Measurements from ENCODE around the gene ENOX1. TPM values are rescaled to one million over a fixed set of nuclear protein-coding genes. Genes with fewer than 3 reads are reported as not detected.

Gene ENOX1
- total RNA-seq, 1 experiment from 2014 or later = 1.5 TPM

DNA sequence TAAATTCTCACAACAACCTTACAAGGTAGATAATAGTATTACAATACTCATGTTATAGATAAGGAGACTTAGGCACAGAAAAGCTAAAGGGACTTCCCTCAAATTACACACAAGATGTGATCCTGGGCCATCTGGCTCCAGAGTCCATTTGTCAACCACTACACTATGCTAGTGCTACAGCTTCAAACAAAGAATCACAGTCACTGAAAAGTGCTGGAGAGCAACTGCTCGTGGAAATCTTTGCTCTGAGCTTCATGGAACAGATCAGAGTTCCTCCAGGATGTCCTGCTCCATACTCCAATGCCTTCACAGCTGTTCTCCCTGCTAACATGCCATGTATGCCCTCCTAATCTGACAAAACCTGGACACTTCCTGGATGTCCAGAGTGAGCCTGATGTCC lies 271.2 kb downstream of the ENOX1 start:
- H3K9me3 Mint-ChIP-seq (ENCODE audit: low read depth, unreplicated experiment) = no peaks in the 10 kb centered on the region
- intact Hi-C loops (cut with micrococcal nuclease; ENCODE audit: unreplicated experiment) = no loop called here
- CTCF ChIA-PET = no interaction called here
- H3K36me3 Mint-ChIP-seq (ENCODE audit: insufficient read depth, unreplicated experiment) = no peaks in the 10 kb centered on the region
- H3K4me1 Mint-ChIP-seq (ENCODE audit: low read depth, unreplicated experiment) = no peaks in the 10 kb centered on the region
- DNase-seq = no peak
- TF ChIP-seq, protein P1, sequence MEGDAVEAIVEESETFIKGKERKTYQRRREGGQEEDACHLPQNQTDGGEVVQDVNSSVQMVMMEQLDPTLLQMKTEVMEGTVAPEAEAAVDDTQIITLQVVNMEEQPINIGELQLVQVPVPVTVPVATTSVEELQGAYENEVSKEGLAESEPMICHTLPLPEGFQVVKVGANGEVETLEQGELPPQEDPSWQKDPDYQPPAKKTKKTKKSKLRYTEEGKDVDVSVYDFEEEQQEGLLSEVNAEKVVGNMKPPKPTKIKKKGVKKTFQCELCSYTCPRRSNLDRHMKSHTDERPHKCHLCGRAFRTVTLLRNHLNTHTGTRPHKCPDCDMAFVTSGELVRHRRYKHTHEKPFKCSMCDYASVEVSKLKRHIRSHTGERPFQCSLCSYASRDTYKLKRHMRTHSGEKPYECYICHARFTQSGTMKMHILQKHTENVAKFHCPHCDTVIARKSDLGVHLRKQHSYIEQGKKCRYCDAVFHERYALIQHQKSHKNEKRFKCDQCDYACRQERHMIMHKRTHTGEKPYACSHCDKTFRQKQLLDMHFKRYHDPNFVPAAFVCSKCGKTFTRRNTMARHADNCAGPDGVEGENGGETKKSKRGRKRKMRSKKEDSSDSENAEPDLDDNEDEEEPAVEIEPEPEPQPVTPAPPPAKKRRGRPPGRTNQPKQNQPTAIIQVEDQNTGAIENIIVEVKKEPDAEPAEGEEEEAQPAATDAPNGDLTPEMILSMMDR (IDR thresholded peaks at IDR 0.05; ENCODE audit: unreplicated experiment) = no peak
- H3K4me3 Mint-ChIP-seq (ENCODE audit: low read depth, unreplicated experiment) = no peak overlapping the region
- BruUV-seq (replicated peaks) = no TSS peak
- no peak overlapping the region for H3K27ac Mint-ChIP-seq (ENCODE audit: unreplicated experiment)
- H3K27me3 Mint-ChIP-seq (ENCODE audit: unreplicated experiment) = no peaks in the 10 kb centered on the region

DNA sequence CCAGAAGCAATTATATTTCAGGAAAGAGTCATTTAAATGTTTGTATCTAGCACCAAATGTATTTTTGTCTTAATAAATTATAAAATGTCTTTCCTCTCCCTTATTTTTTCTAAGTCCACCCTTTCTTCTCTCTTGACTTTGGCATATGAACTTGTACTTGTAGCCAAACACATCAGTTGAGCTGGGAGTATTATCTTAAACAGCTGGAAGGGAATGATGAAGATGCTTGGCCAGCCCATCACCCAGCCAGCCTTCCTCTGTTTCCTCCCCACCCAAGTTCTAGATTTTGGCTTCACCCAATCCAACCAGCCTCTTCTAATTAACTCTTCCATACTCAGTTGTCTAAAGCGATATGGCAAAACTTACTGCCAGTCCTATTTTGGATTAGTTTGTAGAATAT lies 272.5 kb downstream of the ENOX1 start:
- TF ChIP-seq, protein P1 (IDR thresholded peaks at IDR 0.05; ENCODE audit: unreplicated experiment) = no peak
- H3K27ac Mint-ChIP-seq (ENCODE audit: unreplicated experiment) = no peak overlapping the region
- no peaks in the 10 kb centered on the region for H3K9me3 Mint-ChIP-seq (ENCODE audit: low read depth, unreplicated experiment)
- H3K4me3 Mint-ChIP-seq (ENCODE audit: low read depth, unreplicated experiment) = no peak overlapping the region
- BruUV-seq (replicated peaks) = no TSS peak
- no peaks in the 10 kb centered on the region for H3K36me3 Mint-ChIP-seq (ENCODE audit: insufficient read depth, unreplicated experiment)
- no peaks in the 10 kb centered on the region for H3K4me1 Mint-ChIP-seq (ENCODE audit: low read depth, unreplicated experiment)
- CTCF ChIA-PET = no interaction called here
- intact Hi-C loops (cut with micrococcal nuclease; ENCODE audit: unreplicated experiment) = no loop called here
- no peaks in the 10 kb centered on the region for H3K27me3 Mint-ChIP-seq (ENCODE audit: unreplicated experiment)
- no peak for DNase-seq

DNA sequence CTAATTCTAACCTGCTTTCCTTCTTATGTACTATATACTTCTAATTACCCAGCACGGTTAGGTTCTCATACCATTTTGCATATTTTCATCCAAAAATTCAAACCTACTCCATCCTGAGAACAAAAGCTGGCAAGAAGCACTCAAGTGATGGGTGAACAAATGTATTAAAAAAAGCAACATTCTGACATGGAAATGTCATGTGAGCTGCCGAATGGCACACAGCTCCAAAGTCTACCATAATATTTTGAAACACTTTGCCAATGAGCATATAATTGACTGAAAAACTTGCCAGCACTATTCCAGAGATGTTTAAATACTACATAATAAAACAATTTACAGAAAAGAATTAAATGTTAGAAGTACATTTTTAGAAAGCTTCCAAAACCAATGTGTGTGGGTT lies 274.6 kb downstream of the ENOX1 start:
- TF ChIP-seq, protein P1 (IDR thresholded peaks at IDR 0.05; ENCODE audit: unreplicated experiment) = no peak
- intact Hi-C loops (cut with micrococcal nuclease; ENCODE audit: unreplicated experiment) = no loop called here
- DNase-seq = no peak
- no TSS peak for BruUV-seq (replicated peaks)
- no peaks in the 10 kb centered on the region for H3K36me3 Mint-ChIP-seq (ENCODE audit: insufficient read depth, unreplicated experiment)
- no peaks in the 10 kb centered on the region for H3K9me3 Mint-ChIP-seq (ENCODE audit: low read depth, unreplicated experiment)
- H3K27ac Mint-ChIP-seq (ENCODE audit: unreplicated experiment) = no peak overlapping the region
- no peaks in the 10 kb centered on the region for H3K4me1 Mint-ChIP-seq (ENCODE audit: low read depth, unreplicated experiment)
- H3K4me3 Mint-ChIP-seq (ENCODE audit: low read depth, unreplicated experiment) = no peak overlapping the region
- CTCF ChIA-PET = no interaction called here
- no peaks in the 10 kb centered on the region for H3K27me3 Mint-ChIP-seq (ENCODE audit: unreplicated experiment)

DNA sequence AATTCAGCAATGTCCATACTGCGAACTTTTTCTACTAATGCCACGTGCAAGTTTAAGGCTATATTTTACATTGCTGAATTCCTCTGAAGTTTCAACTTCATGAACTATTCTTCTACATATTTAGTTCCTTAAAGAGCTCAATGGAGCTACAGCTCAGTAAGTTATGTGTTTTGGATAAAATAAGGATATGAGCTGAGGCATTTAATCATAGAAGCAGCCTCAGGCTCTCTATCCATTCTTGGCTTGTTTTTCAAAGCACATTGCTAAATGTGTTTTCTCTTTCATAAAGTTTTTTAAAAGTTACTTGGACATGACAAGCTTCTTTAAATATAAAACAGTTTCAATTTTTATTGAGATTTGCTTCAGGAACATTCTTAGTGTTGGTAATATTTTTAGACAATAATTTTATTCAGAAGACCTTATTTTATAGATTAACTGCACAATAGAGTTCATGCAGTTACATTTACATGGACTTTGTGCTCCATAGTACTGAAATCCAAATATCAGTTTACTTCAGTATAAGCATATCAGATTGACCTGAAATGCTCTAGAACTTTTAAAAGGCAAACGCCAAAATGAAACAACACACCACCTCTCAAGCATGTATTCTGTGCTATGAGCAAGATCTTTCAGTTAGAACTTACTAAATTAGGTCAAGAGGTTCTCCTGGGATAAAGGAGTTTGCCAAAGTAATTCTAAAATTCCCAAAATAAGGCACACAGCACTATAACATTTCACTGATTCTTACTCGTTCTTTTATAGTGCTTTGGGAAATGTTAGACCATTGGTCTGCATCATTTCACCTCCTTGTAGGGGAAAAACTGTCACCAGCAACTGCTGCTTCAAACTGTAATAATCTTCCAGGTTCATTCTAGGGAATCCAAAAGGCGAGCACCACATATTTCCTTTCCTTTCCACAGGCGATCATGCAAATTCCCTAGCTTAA lies 275.5 kb downstream of the ENOX1 start:
- intact Hi-C loops (cut with micrococcal nuclease; ENCODE audit: unreplicated experiment) = no loop called here
- no peaks in the 10 kb centered on the region for H3K27me3 Mint-ChIP-seq (ENCODE audit: unreplicated experiment)
- no peaks in the 10 kb centered on the region for H3K4me1 Mint-ChIP-seq (ENCODE audit: low read depth, unreplicated experiment)
- no peaks in the 10 kb centered on the region for H3K9me3 Mint-ChIP-seq (ENCODE audit: low read depth, unreplicated experiment)
- H3K4me3 Mint-ChIP-seq (ENCODE audit: low read depth, unreplicated experiment) = no peak overlapping the region
- DNase-seq = no peak
- BruUV-seq (replicated peaks) = no TSS peak
- CTCF ChIA-PET = no interaction called here
- TF ChIP-seq, protein P1 (IDR thresholded peaks at IDR 0.05; ENCODE audit: unreplicated experiment) = no peak
- no peak overlapping the region for H3K27ac Mint-ChIP-seq (ENCODE audit: unreplicated experiment)
- H3K36me3 Mint-ChIP-seq (ENCODE audit: insufficient read depth, unreplicated experiment) = no peaks in the 10 kb centered on the region
